NT2/D1 (cell line): ENCODE results near the gene EEF2KMT.
"Not testable (repeated sequence)": the region's sequence is repeated elsewhere in the genome, so short reads cannot be mapped to it uniquely, and the experiment has no call there.

ENCODE experiments used
- YY1 ChIP-seq: IDR thresholded peaks from 2 replicates; pipeline ENCODE4 v1.6.1; 2011; ENCODE audit not compliant: insufficient read length, insufficient read depth
- ZNF274 ChIP-seq: IDR thresholded peaks from 2 replicates; pipeline ENCODE4 v1.6.1; 2011; ENCODE audit warnings: mild to moderate bottlenecking, low read depth, low read length

- not testable (repeated sequence) for TF ChIP-seq YY1, ZNF274
These were observed 7.6 kb downstream of the EEF2KMT start for GRCh38 chr16:5089911-5090555.
